HepG2 (cell line): ENCODE results near the gene ADCYAP1R1. TPM values are rescaled to one million over a fixed set of nuclear protein-coding genes. Genes with fewer than 3 reads are reported as not detected.

Experiments used
- ATAC-seq: fragments of 200-7000 bp; cut with Tn5 transposase; 3 replicates; pipeline ENCODE4 v1.9.1; 2020; ENCODE audit warnings: mild to moderate bottlenecking, moderate library complexity
- BruUV-seq: library from RNA; stranded (reverse); fragments of 400-500 nt; replicated peaks from 2 replicates; lab custom pipeline; 2021; lab: Mats Ljungman, UMichigan
- CTCF ChIA-PET: fragments of 300-600 bp; formaldehyde crosslinking; extraction: SDS; loops from one replicate; lab custom pipeline; 2021; ENCODE audit warnings: low total read pairs, inconsistent platforms, low intra/inter-chr PET ratio; lab: Yijun Ruan, JAX
- POLR2A ChIA-PET: fragments of 350-600 bp; sonication (Branson Sonifier 250); formaldehyde crosslinking; loops from one replicate; lab custom pipeline; 2020; ENCODE audit warnings: antibody characterized with exemption, inconsistent platforms; lab: Yijun Ruan, JAX
- DNase-seq: peaks from one replicate; pipeline ENCODE4 v3.0.0-alpha.2; 2015; ENCODE audit warnings: low spot score
- FAIRE-seq: peaks from 3 replicates; lab custom pipeline; 2011; peaks lifted over from hg19 to GRCh38; lab: Jason Lieb, UNC
- H2AFZ ChIP-seq: one replicate; pipeline ENCODE4 v1.6.1; 2011; ENCODE audit warnings: low read length, inconsistent platforms
- H3K27ac ChIP-seq: fragments of 300-600 bp; 3 replicates; pipeline ENCODE4 v1.8.0; 2011; ENCODE audit warnings: mixed run types, mild to moderate bottlenecking, mixed read lengths, low read length, inconsistent platforms; ENCODE audit not compliant: insufficient read depth; ENCODE audit errors: extremely low read length
- H3K27me3 ChIP-seq, 2 experiments: fragments of 200-600 bp in 1 of 2; 2 replicates in 1 of 2; 3 replicates in 1 of 2; pipeline versions ENCODE4 v1.6.0 to v1.8.0; 2011; ENCODE audit warnings: low read length in 2 of 2, mild to moderate bottlenecking in 2 of 2, moderate library complexity in 2 of 2, inconsistent platforms in 1 of 2; ENCODE audit not compliant: insufficient read depth in 2 of 2, control insufficient read depth in 1 of 2
- H3K36me3 ChIP-seq, 2 experiments: fragments of 200-600 bp in 1 of 2; replicated peaks in 1 of 2; 2 replicates in 1 of 2; 3 replicates in 1 of 2; pipeline versions ENCODE4 v1.5.1 to v1.8.0; 2011; ENCODE audit warnings: low read length in 2 of 2, inconsistent platforms in 1 of 2; ENCODE audit not compliant: insufficient read depth in 2 of 2, control insufficient read depth in 1 of 2
- H3K4me1 ChIP-seq: 2 replicates; pipeline ENCODE4 v1.5.1; 2012; ENCODE audit warnings: low read length, inconsistent platforms; ENCODE audit not compliant: insufficient read depth
- H3K4me2 ChIP-seq: 2 replicates; pipeline ENCODE4 v1.6.0; 2011; ENCODE audit warnings: low read depth, low read length, inconsistent platforms
- H3K4me3 ChIP-seq, 3 experiments: fragments of 200-600 bp in 1 of 3; sonication (generic), shearing (Covaris generic) in 1 of 3; replicated peaks in 1 of 3; 2 replicates each; pipeline ENCODE4 v1.5.1; 2011 to 2016; ENCODE audit warnings: low read length in 3 of 3, inconsistent platforms in 2 of 3, low read depth in 2 of 3, mild to moderate bottlenecking in 2 of 3, control low read depth in 1 of 3, mixed read lengths in 1 of 3; ENCODE audit not compliant: insufficient read depth in 1 of 3
- H3K79me2 ChIP-seq: one replicate; pipeline ENCODE4 v1.6.1; 2011; ENCODE audit warnings: low read length, inconsistent platforms; ENCODE audit not compliant: insufficient read depth
- H3K9ac ChIP-seq: 2 replicates; pipeline ENCODE4 v1.6.0; 2011; ENCODE audit warnings: mild to moderate bottlenecking, low read depth, low read length, inconsistent platforms; ENCODE audit not compliant: insufficient read depth
- H3K9me3 ChIP-seq: 2 replicates; pipeline ENCODE4 v1.5.1; 2012; ENCODE audit warnings: mild to moderate bottlenecking, low read length
- H4K20me1 ChIP-seq: 2 replicates; pipeline ENCODE4 v1.6.0; 2011; ENCODE audit warnings: inconsistent platforms, mild to moderate bottlenecking, low read length, moderate library complexity; ENCODE audit not compliant: insufficient read depth
- HNF4A ChIP-seq: sonication (generic); formaldehyde crosslinking; IDR thresholded peaks from 2 replicates; pipeline ENCODE4 v1.4.0; 2020; ENCODE audit warnings: missing genetic modification reagents
- HNRNPK ChIP-seq: fragments of 200-400 bp; formaldehyde crosslinking; IDR thresholded peaks from 2 replicates; pipeline ENCODE4 v1.6.1; 2018; ENCODE audit warnings: low read length, low read depth, moderate library complexity, mild to moderate bottlenecking; ENCODE audit not compliant: poor library complexity, severe bottlenecking
- NFE2 ChIP-seq: sonication (generic); formaldehyde crosslinking; IDR thresholded peaks from 2 replicates; pipeline ENCODE4 v1.4.0; 2020; ENCODE audit warnings: missing genetic modification reagents
- NFKB2 ChIP-seq: sonication (generic); formaldehyde crosslinking; IDR thresholded peaks from 2 replicates; pipeline ENCODE4 v1.4.0; 2020; ENCODE audit warnings: missing genetic modification reagents, borderline replicate concordance
- NFKBIZ ChIP-seq: IDR thresholded peaks from 2 replicates; pipeline ENCODE4 v1.6.1; 2018; ENCODE audit warnings: missing genetic modification reagents, missing compliant biosample characterization
- SRF ChIP-seq: IDR thresholded peaks from 2 replicates; pipeline ENCODE4 v1.6.1; 2011; ENCODE audit warnings: mild to moderate bottlenecking, low read depth, low read length, moderate library complexity
- ZC3H13 ChIP-seq: sonication (generic); formaldehyde crosslinking; IDR thresholded peaks from 2 replicates; pipeline ENCODE4 v1.8.1; 2023; ENCODE audit warnings: mild to moderate bottlenecking, missing genetic modification reagents, moderate library complexity
- ZFP62 ChIP-seq: sonication (generic); formaldehyde crosslinking; IDR thresholded peaks from 2 replicates; pipeline ENCODE4 v1.4.0; 2020; ENCODE audit warnings: missing genetic modification reagents
- ZFX ChIP-seq: sonication (generic); formaldehyde crosslinking; IDR thresholded peaks from 2 replicates; pipeline ENCODE4 v1.4.0; 2020; ENCODE audit warnings: mild to moderate bottlenecking, low read depth, missing genetic modification reagents, moderate library complexity
- ZNF20 ChIP-seq: sonication (generic); formaldehyde crosslinking; IDR thresholded peaks from 2 replicates; pipeline ENCODE4 v1.4.0; 2020; ENCODE audit warnings: mild to moderate bottlenecking, moderate library complexity, missing genetic modification reagents
- ZNF263 ChIP-seq: sonication (generic); formaldehyde crosslinking; IDR thresholded peaks from 2 replicates; pipeline ENCODE4 v1.4.0; 2020; ENCODE audit warnings: missing genetic modification reagents
- ZNF331 ChIP-seq: sonication (generic); formaldehyde crosslinking; IDR thresholded peaks from 2 replicates; pipeline ENCODE4 v1.4.0; 2020; ENCODE audit warnings: missing genetic modification reagents
- ZNF816 ChIP-seq: sonication (generic); formaldehyde crosslinking; IDR thresholded peaks from 2 replicates; pipeline ENCODE4 v1.8.0; 2022; ENCODE audit warnings: missing genetic modification reagents, mild to moderate bottlenecking, borderline replicate concordance
- WGBS: methylation state at CpG from one replicate; pipeline ENCODE4 v1.1.6; 2017; ENCODE audit warnings: low lambda C conversion rate; 5-methylcytosine and 5-hydroxymethylcytosine counted together
- in situ Hi-C: cut with HindIII; loops from 2 replicates; pipeline ENCODE4 v1.10.0; 2017; ENCODE audit warnings: low pct_unique_long_range_greater_than_20kb; ENCODE audit not compliant: extremely low pct_ligation_motif_present
- intact Hi-C: fragments of 100-400 bp; cut with micrococcal nuclease; formaldehyde crosslinking; loops from one replicate; pipeline ENCODE4 v1.10.0; 2022; ENCODE audit not compliant: unreplicated experiment
- polyA plus RNA-seq, 8 experiments: library from polyadenylated mRNA; depleted of rRNA in 3 of 8; stranded (reverse) in 7 of 8; unstranded in 1 of 8; fragments of >200 nt; fragmentation: Illumina TruSeq in 4 of 8; extraction: Trizol in 4 of 8; gene quantifications; 2 replicates each; pipeline versions ENCODE4 v1.2.1 to v1.2.3, GENCODE V29; 2011 to 2016; ENCODE audit warnings: low read depth in 4 of 8, missing spikeins in 1 of 8, mixed read lengths in 1 of 8; ENCODE audit not compliant: insufficient read depth in 1 of 8
- total RNA-seq, 5 experiments: library from RNA; depleted of rRNA; stranded (reverse); fragments of >200 nt; fragmentation: Illumina TruSeq; extraction: Trizol; gene quantifications; 2 replicates each; pipeline ENCODE4 v1.2.3, GENCODE V29; 2016; ENCODE audit warnings: low read depth in 1 of 5
- TF ChIP-seq, protein P1 (sequence below): sonication (generic); formaldehyde crosslinking; IDR thresholded peaks from 2 replicates; pipeline ENCODE4 v1.4.0; 2020; ENCODE audit warnings: missing genetic modification reagents
- TF ChIP-seq, protein P2 (sequence below): sonication (generic); formaldehyde crosslinking; IDR thresholded peaks from 2 replicates; pipeline ENCODE4 v1.8.0; 2022; ENCODE audit warnings: mild to moderate bottlenecking, missing genetic modification reagents, moderate library complexity
- TF ChIP-seq, protein P3 (sequence below): sonication (generic); formaldehyde crosslinking; IDR thresholded peaks from 2 replicates; pipeline ENCODE4 v1.5.0; 2020; ENCODE audit warnings: mild to moderate bottlenecking, missing genetic modification reagents
- TF ChIP-seq, protein P4 (sequence below): sonication (generic); formaldehyde crosslinking; IDR thresholded peaks from 2 replicates; pipeline ENCODE4 v1.9.0; 2022; ENCODE audit warnings: low read depth, missing genetic modification reagents
- TF ChIP-seq, protein P5 (sequence below): IDR thresholded peaks from 2 replicates; pipeline ENCODE4 v1.6.1; 2016; ENCODE audit warnings: low read depth

ADCYAP1R1 gene
- total and polyA plus RNA-seq, 2 of the 13 experiments (the other 11 are each of a cell fraction or from before 2014, with no cell fraction given), result not detected

DNA sequence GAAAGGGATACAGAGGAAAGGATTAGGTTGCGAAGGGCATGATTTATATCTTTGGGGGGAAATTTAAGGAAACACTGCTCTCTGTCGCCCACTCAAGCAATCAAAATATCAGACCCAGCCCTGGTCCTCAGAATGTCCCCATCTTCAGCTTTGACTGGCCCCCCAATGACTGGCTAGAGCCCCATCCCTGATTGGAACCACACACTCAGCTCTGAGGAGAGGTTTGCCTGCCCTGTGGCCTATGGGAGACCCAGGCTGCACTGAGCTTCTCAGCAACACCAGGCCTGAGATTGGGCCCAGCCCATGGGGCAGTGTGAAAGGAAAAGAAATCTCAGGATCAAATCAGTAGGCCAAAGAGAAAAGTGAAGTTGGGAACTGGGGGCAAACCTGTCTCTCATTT, 69.5 kb downstream of the ADCYAP1R1 start (continued):
- TF ChIP-seq ZNF263 (CRISPR knock-in tag), result no peak
- TF ChIP-seq ZFP62 (CRISPR knock-in tag), result no peak
- no peak for TF ChIP-seq HNF4A (CRISPR knock-in tag)
- TF ChIP-seq NFKB2 (CRISPR knock-in tag), result no peak
- TF ChIP-seq HNRNPK, result no peak
- no peak for TF ChIP-seq ZFX (CRISPR knock-in tag)
- TF ChIP-seq NFE2 (CRISPR knock-in tag), result no peak
- TF ChIP-seq SRF, result no peak
- no peak for TF ChIP-seq ZNF331 (CRISPR knock-in tag)
- TF ChIP-seq, protein P1, sequence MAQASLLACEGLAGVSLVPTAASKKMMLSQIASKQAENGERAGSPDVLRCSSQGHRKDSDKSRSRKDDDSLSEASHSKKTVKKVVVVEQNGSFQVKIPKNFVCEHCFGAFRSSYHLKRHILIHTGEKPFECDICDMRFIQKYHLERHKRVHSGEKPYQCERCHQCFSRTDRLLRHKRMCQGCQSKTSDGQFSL (CRISPR knock-in tag), result no peak
- TF ChIP-seq ZNF20 (CRISPR knock-in tag), result no peak

DNA sequence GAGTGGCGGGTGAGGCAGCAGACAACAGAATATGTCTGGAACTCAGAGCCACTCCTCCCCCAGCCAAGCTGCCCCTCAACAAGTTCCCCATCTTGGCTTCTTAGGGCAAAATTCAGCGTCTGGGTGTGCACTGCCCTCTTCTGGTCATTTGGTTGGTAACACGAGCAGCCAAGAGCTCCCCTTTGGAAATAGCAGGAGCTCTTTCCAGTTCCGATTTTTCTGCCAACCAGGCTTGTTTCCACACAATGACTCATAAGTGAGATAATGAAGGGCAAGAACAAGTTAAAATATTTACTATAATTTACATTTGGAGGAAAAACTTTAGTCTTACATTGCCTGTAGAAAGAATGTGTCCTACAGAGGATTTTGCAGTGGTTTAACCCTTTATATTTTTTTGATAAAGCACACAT, 70.5 kb downstream of the ADCYAP1R1 start:
- H3K27me3 ChIP-seq, result 0 out of 5 replicates have a peak, but pooled peaks cover 0 to 3% of the 10 kb centered on the region in 2 experiments
- no TSS peak for BruUV-seq
- FAIRE-seq, result peak; percentile 60
- peak; percentile 45 for DNase-seq
- H3K4me3 ChIP-seq, result no peak overlapping the region
- H3K36me3 ChIP-seq, result no peaks in the 10 kb centered on the region
- CTCF ChIA-PET, result interaction anchor here (1.1 to 1.8 kb wide), 3 partner anchors 139 to 322 kb away, joined by 3 to 22 read pairs (median 9); no protein-coding TSS in a partner anchor
- no peaks in the 10 kb centered on the region for H3K4me1 ChIP-seq
- no peak overlapping the region for H2AFZ ChIP-seq
- ATAC-seq, result peak; percentile 73
- H3K27ac ChIP-seq, result no peak overlapping the region
- POLR2A ChIA-PET, result interaction anchor here (0.9 kb wide), 1 partner anchor 139 kb away, joined by 4 read pairs; no protein-coding TSS in a partner anchor
- 0% methylated on average over 4 of the region's 4 CpGs for WGBS
- H3K4me2 ChIP-seq, result no peak overlapping the region
- H3K79me2 ChIP-seq, result no peaks in the 10 kb centered on the region
- no peak overlapping the region for H3K9ac ChIP-seq
- H4K20me1 ChIP-seq, result no peaks in the 10 kb centered on the region
- H3K9me3 ChIP-seq, result no peaks in the 10 kb centered on the region
- in situ Hi-C loops, result loop anchor here (5.0 kb wide), 2 partner anchors 140 to 320 kb away; no protein-coding TSS in a partner anchor
- intact Hi-C loops, result loop anchor here (1.0 to 2.0 kb wide), 2 partner anchors 139 to 322 kb away; no protein-coding TSS in a partner anchor
- TF ChIP-seq, protein P2, sequence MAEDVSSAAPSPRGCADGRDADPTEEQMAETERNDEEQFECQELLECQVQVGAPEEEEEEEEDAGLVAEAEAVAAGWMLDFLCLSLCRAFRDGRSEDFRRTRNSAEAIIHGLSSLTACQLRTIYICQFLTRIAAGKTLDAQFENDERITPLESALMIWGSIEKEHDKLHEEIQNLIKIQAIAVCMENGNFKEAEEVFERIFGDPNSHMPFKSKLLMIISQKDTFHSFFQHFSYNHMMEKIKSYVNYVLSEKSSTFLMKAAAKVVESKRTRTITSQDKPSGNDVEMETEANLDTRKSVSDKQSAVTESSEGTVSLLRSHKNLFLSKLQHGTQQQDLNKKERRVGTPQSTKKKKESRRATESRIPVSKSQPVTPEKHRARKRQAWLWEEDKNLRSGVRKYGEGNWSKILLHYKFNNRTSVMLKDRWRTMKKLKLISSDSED, result no peak
- TF ChIP-seq, protein P3, sequence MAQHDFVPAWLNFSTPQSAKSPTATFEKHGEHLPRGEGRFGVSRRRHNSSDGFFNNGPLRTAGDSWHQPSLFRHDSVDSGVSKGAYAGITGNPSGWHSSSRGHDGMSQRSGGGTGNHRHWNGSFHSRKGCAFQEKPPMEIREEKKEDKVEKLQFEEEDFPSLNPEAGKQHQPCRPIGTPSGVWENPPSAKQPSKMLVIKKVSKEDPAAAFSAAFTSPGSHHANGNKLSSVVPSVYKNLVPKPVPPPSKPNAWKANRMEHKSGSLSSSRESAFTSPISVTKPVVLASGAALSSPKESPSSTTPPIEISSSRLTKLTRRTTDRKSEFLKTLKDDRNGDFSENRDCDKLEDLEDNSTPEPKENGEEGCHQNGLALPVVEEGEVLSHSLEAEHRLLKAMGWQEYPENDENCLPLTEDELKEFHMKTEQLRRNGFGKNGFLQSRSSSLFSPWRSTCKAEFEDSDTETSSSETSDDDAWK (CRISPR knock-in tag), result no peak
- TF ChIP-seq ZC3H13 (CRISPR knock-in tag) (no peak), NFKBIZ (CRISPR knock-in tag) (no peak), ZNF816 (CRISPR knock-in tag) (no peak)
- TF ChIP-seq, protein P4, sequence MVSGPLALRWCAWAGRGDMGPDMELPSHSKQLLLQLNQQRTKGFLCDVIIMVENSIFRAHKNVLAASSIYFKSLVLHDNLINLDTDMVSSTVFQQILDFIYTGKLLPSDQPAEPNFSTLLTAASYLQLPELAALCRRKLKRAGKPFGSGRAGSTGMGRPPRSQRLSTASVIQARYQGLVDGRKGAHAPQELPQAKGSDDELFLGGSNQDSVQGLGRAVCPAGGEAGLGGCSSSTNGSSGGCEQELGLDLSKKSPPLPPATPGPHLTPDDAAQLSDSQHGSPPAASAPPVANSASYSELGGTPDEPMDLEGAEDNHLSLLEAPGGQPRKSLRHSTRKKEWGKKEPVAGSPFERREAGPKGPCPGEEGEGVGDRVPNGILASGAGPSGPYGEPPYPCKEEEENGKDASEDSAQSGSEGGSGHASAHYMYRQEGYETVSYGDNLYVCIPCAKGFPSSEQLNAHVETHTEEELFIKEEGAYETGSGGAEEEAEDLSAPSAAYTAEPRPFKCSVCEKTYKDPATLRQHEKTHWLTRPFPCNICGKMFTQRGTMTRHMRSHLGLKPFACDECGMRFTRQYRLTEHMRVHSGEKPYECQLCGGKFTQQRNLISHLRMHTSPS, result no peak
- TF ChIP-seq, protein P5, sequence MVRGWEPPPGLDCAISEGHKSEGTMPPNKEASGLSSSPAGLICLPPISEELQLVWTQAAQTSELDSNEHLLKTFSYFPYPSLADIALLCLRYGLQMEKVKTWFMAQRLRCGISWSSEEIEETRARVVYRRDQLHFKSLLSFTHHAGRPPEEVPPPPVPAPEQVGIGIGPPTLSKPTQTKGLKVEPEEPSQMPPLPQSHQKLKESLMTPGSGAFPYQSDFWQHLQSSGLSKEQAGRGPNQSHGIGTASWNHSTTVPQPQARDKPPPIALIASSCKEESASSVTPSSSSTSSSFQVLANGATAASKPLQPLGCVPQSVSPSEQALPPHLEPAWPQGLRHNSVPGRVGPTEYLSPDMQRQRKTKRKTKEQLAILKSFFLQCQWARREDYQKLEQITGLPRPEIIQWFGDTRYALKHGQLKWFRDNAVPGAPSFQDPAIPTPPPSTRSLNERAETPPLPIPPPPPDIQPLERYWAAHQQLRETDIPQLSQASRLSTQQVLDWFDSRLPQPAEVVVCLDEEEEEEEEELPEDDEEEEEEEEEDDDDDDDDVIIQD (CRISPR knock-in tag), result no peak
